ENCODE measurements around the gene CFAP57. TPM values are rescaled to one million over a fixed set of nuclear protein-coding genes. Genes with fewer than 3 reads are reported as not detected.

Gene CFAP57
- total RNA-seq, 2 donors from 2014 or later: 0.12 TPM; not detected in 1

DNA sequence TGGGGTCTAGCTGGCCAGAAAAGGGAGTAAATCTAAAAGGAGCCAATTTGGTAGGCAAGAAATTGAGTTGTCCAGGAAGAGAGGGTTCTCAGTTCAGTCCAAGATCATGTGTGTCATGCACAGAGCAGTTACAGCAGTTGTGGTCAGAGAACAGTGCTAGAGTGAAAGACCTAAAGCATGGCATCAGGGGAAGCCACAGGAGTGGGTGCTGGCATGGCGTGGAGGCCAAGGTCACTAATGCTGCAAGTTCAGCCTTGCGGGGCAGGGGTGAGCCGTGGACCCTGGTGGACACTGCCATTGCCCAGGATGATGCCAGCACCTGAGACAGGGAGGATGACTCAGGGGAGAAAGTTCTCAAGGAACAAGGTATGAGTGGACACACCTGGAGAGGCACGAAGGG, 81.0 kb downstream of the CFAP57 start:
- Histone ChIP-seq H3K27ac (no peak overlapping the region), H3K4me1 (peaks cover 0 to 17% of the 10 kb centered on the region in 2 donors), H3K4me3 (no peak overlapping the region), H3K27me3 (no peaks in the 10 kb centered on the region), H3K36me3 (no peaks in the 10 kb centered on the region), H3K9me3 (no peaks in the 10 kb centered on the region)
- no peak for DNase-seq (ENCODE audit: low spot score)
- TF ChIP-seq, protein P1, sequence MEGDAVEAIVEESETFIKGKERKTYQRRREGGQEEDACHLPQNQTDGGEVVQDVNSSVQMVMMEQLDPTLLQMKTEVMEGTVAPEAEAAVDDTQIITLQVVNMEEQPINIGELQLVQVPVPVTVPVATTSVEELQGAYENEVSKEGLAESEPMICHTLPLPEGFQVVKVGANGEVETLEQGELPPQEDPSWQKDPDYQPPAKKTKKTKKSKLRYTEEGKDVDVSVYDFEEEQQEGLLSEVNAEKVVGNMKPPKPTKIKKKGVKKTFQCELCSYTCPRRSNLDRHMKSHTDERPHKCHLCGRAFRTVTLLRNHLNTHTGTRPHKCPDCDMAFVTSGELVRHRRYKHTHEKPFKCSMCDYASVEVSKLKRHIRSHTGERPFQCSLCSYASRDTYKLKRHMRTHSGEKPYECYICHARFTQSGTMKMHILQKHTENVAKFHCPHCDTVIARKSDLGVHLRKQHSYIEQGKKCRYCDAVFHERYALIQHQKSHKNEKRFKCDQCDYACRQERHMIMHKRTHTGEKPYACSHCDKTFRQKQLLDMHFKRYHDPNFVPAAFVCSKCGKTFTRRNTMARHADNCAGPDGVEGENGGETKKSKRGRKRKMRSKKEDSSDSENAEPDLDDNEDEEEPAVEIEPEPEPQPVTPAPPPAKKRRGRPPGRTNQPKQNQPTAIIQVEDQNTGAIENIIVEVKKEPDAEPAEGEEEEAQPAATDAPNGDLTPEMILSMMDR (IDR thresholded peaks at IDR 0.05): no peak

DNA sequence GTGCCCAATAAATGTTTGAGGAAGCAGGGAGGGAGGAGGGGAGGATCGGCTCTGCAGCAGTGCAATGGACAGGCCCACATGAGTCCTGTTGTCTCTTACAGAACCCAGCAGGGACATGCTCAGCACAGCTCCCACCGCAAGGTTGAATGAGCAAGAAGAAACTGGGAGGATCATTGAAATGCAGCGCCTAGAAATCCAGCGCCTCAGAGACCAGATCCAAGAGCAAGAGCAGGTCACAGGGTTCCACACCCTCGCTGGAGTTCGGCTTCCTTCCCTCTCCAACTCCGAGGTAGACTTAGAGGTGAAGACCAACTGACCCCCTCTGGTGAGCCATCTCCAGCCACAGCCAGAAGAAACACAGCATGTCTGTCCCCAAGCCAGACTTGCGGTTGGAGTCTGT, 81.7 kb downstream of the CFAP57 start:
- Histone ChIP-seq H3K27ac (no peak overlapping the region), H3K4me1 (peaks cover 0 to 17% of the 10 kb centered on the region in 2 donors), H3K4me3 (no peak overlapping the region), H3K9me3 (no peaks in the 10 kb centered on the region), H3K27me3 (no peaks in the 10 kb centered on the region), H3K36me3 (no peaks in the 10 kb centered on the region)
- DNase-seq (ENCODE audit: low spot score): no peak
- TF ChIP-seq, protein P1 (IDR thresholded peaks at IDR 0.05): no peak

DNA sequence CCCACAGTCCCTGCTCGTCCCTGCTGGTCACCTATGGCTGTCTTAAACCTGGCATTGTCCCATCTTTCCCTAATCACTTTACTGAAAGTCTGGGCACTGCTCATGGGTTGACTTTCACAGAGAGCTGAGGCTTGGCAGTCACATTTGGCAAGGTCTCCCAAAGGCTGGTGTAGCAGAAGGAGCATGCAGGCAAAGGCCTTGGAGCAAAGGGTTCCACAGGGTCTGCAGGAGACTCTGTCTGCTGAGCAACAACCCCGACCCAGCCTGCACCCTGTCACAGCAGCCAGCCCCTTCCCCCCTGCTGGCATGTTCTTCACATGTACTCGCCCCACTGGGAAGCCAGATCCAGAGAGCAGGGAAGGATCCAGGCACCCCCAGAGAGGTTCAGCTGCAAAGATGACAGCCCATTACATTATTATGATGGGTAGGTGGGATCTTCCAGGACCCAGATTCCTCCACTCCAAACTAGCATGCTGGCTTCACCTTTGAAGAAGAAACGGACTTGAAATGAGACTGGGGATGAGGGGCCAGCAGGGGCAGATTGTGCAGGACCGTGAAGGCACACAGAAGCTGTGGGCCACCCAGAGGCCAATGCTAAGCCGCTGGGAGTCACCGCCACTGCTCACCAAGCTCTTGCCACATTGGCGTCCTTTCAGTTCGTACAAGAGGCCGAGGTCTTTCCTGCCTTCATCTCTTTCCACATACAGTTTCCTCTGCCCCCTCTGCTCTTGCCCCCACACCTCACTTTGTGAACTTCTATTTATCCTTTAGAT, 83.5 kb downstream of the CFAP57 start:
- Histone ChIP-seq H3K4me1 (peaks cover 0 to 17% of the 10 kb centered on the region in 2 donors), H3K27me3 (no peaks in the 10 kb centered on the region), H3K9me3 (no peaks in the 10 kb centered on the region), H3K36me3 (no peaks in the 10 kb centered on the region), H3K27ac (no peak overlapping the region), H3K4me3 (no peak overlapping the region)
- no peak for DNase-seq (ENCODE audit: low spot score)
- TF ChIP-seq, protein P1 (IDR thresholded peaks at IDR 0.05): no peak

DNA sequence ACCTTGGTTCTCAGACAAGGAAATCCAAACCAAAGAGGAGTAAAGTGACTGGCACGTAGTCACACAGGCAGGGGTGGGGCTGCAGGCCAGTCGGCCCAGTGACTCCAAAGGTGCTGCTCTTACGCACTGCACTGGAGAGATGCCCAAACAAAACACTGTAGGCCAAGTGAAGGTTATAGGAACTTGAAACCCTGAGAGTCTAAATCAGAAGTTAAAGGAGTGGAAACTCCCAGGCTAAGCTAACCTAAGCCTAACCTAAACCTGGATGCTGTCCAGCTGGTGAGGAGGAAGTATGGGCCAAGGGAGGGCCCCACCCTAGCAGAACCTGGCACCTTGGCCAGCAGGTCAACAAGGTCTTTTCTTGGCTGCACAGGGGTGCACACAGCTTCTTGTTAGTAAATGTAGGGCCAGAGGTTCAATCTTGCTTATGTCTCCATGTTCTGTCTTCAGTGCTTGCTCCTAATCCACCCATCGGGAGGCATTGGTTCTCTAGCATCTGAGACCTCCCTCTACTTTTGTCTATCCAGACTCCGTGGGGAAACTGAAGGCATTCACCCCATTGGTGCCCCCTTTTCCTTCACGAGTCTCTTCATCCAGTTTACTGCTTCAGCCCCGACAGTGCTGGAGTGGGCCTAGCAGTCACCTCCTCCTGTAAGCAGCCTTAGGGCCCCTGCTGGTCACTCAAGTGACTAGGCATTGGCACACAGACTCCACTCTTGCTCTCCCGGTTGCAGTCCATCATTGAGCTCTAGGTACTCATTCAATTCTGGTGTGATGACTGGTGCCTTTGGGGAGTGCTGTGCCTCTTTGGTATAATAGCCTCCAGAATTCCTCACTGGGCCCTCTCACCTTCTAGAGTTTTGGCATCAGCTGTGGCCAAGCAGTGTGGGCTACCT, 84.8 kb downstream of the CFAP57 start:
- Histone ChIP-seq H3K27ac (no peak overlapping the region), H3K27me3 (no peaks in the 10 kb centered on the region), H3K4me3 (no peak overlapping the region), H3K36me3 (no peaks in the 10 kb centered on the region), H3K4me1 (peaks cover 0 to 17% of the 10 kb centered on the region in 2 donors), H3K9me3 (no peaks in the 10 kb centered on the region)
- no peak for DNase-seq (ENCODE audit: low spot score)
- TF ChIP-seq, protein P1 (IDR thresholded peaks at IDR 0.05): no peak

DNA sequence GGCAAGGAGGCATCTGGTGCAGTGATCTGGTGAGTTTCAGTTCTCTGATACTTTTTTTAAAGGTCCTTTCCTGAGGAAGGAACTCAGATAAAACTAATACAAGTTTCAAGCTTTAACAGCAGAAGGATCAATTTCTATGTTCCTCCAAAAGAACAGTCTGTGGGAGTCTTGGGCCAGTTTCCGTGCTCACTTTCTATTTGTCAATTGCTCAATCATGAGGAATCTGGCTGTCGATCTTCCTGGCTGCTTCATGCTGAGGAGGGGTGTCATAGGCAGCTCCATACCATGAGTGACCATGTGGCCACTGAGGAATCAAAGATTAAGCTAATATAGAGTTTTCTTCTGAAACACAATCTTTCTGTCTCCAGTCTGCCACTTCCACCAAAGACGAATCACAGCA, 86.2 kb downstream of the CFAP57 start:
- DNase-seq (ENCODE audit: low spot score): no peak
- Histone ChIP-seq H3K27ac (no peak overlapping the region), H3K4me1 (peaks cover 0 to 17% of the 10 kb centered on the region in 2 donors), H3K4me3 (no peak overlapping the region), H3K9me3 (no peaks in the 10 kb centered on the region), H3K36me3 (no peaks in the 10 kb centered on the region), H3K27me3 (no peaks in the 10 kb centered on the region)
- TF ChIP-seq, protein P1 (IDR thresholded peaks at IDR 0.05): no peak
